Coronary artery (tissue), 2 donors: Measurements from ENCODE around the gene FGF11.

ENCODE experiments used
- DNase-seq: peaks from one replicate; pipeline ENCODE4 v3.0.0-alpha.2; 2017; ENCODE audit warnings: low spot score
- H3K27ac ChIP-seq, 2 donors: fragments of 200-600 bp; sonication (generic); one replicate each; pipeline ENCODE4 v1.5.1; 2016 to 2019
- H3K4me3 ChIP-seq: fragments of 200-600 bp; sonication (generic); 2 replicates; pipeline ENCODE4 v1.5.1; 2016; ENCODE audit warnings: mild to moderate bottlenecking, moderate library complexity
- TF ChIP-seq, protein P1 (sequence below): fragments of 200-600 bp; sonication (generic); IDR thresholded peaks from one replicate; pipeline ENCODE4 v1.5.1; 2019; ENCODE audit warnings: antibody characterized with exemption

The FGF11 gene

DNA sequence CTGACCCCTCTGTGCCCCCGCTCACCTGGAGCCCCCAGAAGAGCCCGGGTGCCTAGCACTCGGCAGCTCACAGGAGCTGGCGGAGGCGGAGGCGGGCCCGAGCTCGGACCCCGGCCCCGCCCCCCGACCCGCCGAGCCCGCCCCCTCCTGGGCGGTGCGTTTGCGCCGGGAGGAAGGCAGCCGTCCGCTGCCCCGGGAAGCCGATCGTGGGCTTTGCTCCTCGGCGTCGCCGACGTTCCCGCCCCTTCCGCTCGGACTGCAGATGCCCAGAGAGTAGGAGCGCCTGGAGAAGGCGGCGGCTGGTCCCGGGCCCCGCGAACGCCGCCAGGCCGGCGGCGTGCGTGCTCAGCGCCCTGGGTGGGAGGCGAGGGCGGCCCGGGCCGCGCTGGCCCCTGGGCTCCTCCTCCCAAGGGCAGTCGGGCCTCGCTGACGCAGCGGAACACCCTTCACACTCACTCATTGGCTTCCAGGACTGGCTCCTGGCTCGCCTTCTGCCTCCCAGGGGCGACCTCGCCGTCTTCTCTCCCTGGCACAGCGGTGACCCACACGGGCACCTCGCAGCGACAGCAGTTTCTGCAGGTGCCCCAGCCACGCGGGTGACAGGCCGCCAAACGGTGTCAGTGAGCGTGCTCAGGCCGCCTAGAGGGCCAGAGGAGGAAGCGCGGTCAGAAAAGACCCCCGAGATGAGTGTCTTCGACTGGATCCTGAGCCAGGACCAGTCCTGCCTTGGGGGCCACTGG, 44.7 kb upstream of the FGF11 start, which contains the start of gene PLSCR3:
Gene PLSCR3 (minus strand): TSS at position 74 of the 740 bp plus-strand sequence. CDS start 415 bp downstream, outside the sequence.
- Histone ChIP-seq H3K27ac (peak within 1 kb of the TSS; percentile 89 to 96), H3K4me3 (peak within 1 kb of the TSS; percentile 93)
- TF ChIP-seq, protein P1, sequence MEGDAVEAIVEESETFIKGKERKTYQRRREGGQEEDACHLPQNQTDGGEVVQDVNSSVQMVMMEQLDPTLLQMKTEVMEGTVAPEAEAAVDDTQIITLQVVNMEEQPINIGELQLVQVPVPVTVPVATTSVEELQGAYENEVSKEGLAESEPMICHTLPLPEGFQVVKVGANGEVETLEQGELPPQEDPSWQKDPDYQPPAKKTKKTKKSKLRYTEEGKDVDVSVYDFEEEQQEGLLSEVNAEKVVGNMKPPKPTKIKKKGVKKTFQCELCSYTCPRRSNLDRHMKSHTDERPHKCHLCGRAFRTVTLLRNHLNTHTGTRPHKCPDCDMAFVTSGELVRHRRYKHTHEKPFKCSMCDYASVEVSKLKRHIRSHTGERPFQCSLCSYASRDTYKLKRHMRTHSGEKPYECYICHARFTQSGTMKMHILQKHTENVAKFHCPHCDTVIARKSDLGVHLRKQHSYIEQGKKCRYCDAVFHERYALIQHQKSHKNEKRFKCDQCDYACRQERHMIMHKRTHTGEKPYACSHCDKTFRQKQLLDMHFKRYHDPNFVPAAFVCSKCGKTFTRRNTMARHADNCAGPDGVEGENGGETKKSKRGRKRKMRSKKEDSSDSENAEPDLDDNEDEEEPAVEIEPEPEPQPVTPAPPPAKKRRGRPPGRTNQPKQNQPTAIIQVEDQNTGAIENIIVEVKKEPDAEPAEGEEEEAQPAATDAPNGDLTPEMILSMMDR, result no peak
- peak; percentile 90 for DNase-seq

- H3K4me3 ChIP-seq, result no peak overlapping the region
- TF ChIP-seq, protein P1, result no peak
- H3K27ac ChIP-seq, result no peak overlapping the region
- DNase-seq, result no peak
Measured at GRCh38 chr17:7396147-7396546, 43.2 kb upstream of the FGF11 start.

- TF ChIP-seq, protein P1, result no peak
- DNase-seq, result no peak
- Histone ChIP-seq H3K4me3 (no peak overlapping the region), H3K27ac (no peak overlapping the region)
Measured at GRCh38 chr17:7398612-7399011, 40.7 kb upstream of the FGF11 start.

- no peak for DNase-seq
- H3K27ac ChIP-seq, result peak overlapping the region; percentile 73 to 98
- TF ChIP-seq, protein P1, result no peak
- peak overlapping the region; percentile 90 for H3K4me3 ChIP-seq
Measured at GRCh38 chr17:7403043-7403726, 36.1 kb upstream of the FGF11 start.

GRCh38 chr17:7403727-7403976, 35.7 kb upstream of the FGF11 start:
- Histone ChIP-seq H3K4me3 (peak overlapping the region; percentile 90), H3K27ac (peak overlapping the region; percentile 73 to 98)
- TF ChIP-seq, protein P1, result no peak
- DNase-seq, result no peak

- Histone ChIP-seq H3K27ac (peak within 1 kb of the TSS; percentile 74 to 98), H3K4me3 (peak within 1 kb of the TSS; percentile 90)
- TF ChIP-seq, protein P1, result no peak
- peak; percentile 100 for DNase-seq
Measured at GRCh38 chr17:7403977-7404736, 35.2 kb upstream of the FGF11 start, which contains the start of gene TMEM256. Gene TMEM256 (minus strand): TSS chr17:7404097. CDS start chr17:7404084, 13 bp downstream.
